Smooth muscle cell (in vitro differentiated cells): ENCODE data around the gene POTEH. TPM values are rescaled to one million over a fixed set of nuclear protein-coding genes. Genes with fewer than 3 reads are reported as not detected.
"Not testable (repeated sequence)": the region's sequence is repeated elsewhere in the genome, so short reads cannot be mapped to it uniquely, and the experiment has no call there.

ENCODE experiments used
- DNase-seq: peaks from one replicate; lab custom pipeline; 2025; ENCODE audit not compliant: unreplicated experiment; lab: John Stamatoyannopoulos, UW
- H2AFZ ChIP-seq: fragments of 200-600 bp; sonication (generic); 2 replicates; pipeline ENCODE4 v1.6.0; 2016; ENCODE audit warnings: antibody characterized with exemption, low read depth, mild to moderate bottlenecking
- H3F3A ChIP-seq: fragments of 200-600 bp; sonication (generic); 2 replicates; pipeline ENCODE4 v1.6.0; 2017; ENCODE audit warnings: antibody characterized with exemption, low read depth
- H3K27ac ChIP-seq: fragments of 200-600 bp; sonication (generic); 2 replicates; pipeline ENCODE4 v1.5.1; 2016; ENCODE audit warnings: low read depth, mild to moderate bottlenecking
- H3K27me3 ChIP-seq: fragments of 200-600 bp; sonication (generic); 2 replicates; pipeline ENCODE4 v1.6.1; 2016; ENCODE audit warnings: low read depth, mild to moderate bottlenecking
- H3K36me3 ChIP-seq: fragments of 200-600 bp; sonication (generic); 2 replicates; pipeline ENCODE4 v1.5.1; 2016; ENCODE audit warnings: low read depth
- H3K4me1 ChIP-seq: fragments of 200-600 bp; sonication (generic); 2 replicates; pipeline ENCODE4 v1.5.1; 2016; ENCODE audit warnings: low read depth
- H3K4me2 ChIP-seq: fragments of 200-600 bp; sonication (generic); 2 replicates; pipeline ENCODE4 v1.6.0; 2016; ENCODE audit warnings: mild to moderate bottlenecking
- H3K4me3 ChIP-seq: fragments of 200-600 bp; sonication (generic); 2 replicates; pipeline ENCODE4 v1.5.1; 2016; ENCODE audit warnings: mild to moderate bottlenecking
- H3K79me2 ChIP-seq: fragments of 200-600 bp; sonication (generic); 2 replicates; pipeline ENCODE4 v1.6.0; 2016; ENCODE audit warnings: low read depth, mild to moderate bottlenecking
- H3K9ac ChIP-seq: fragments of 200-600 bp; sonication (generic); 2 replicates; pipeline ENCODE4 v1.6.0; 2016; ENCODE audit warnings: low read depth
- H3K9me3 ChIP-seq: fragments of 200-600 bp; sonication (generic); replicated peaks from 2 replicates; pipeline ENCODE4 v1.5.1; 2016; ENCODE audit warnings: low read depth
- H4K20me1 ChIP-seq: fragments of 200-600 bp; sonication (generic); 2 replicates; pipeline ENCODE4 v1.6.0; 2016; ENCODE audit warnings: low read depth
- WGBS: methylation state at CpG from one replicate; pipeline ENCODE4 v1.1.7; 2016; ENCODE audit warnings: low lambda C conversion rate; 5-methylcytosine and 5-hydroxymethylcytosine counted together
- polyA plus RNA-seq: library from polyadenylated mRNA; unstranded; fragments of >200 nt; fragmentation: Nextera tagmentation; extraction: Ambion mirVana; gene quantifications from 2 replicates; pipeline ENCODE4 v1.2.1, GENCODE V29; 2016
- total RNA-seq: library from RNA; depleted of rRNA; stranded (reverse); fragments of >200 nt; gene quantifications from 2 replicates; pipeline ENCODE4 v1.2.3, GENCODE V29; 2014

Gene POTEH
- total and polyA plus RNA-seq, 2 experiments from 2014 or later = not detected

DNA sequence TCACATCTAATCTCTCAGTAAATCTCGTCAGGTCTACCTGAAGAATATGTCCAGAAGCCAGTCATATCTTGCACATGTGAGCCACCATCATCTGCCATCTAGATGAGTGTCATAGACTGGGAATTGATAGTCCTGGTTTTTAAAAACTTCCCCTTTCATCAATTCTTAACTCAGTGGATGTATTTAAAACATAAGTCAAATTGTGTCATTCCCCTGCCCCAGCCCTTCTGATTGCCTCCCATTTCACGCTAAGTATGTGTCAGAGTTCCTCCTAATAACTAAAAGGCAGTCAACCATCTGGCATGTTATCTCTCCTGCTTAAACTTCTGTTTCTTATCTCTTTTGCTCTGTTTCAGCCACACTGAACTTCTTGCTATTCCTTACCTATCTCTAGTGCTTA is 24.3 kb downstream of the POTEH start:
- not testable (repeated sequence) for H3K36me3 ChIP-seq, H3K9me3 ChIP-seq, H4K20me1 ChIP-seq, H3F3A ChIP-seq, H3K4me2 ChIP-seq, H3K79me2 ChIP-seq, H3K4me1 ChIP-seq, DNase-seq, H3K4me3 ChIP-seq, H3K9ac ChIP-seq, H3K27ac ChIP-seq, H3K27me3 ChIP-seq, H2AFZ ChIP-seq
- WGBS = 31% methylated on average over 1 of the region's 2 CpGs

DNA sequence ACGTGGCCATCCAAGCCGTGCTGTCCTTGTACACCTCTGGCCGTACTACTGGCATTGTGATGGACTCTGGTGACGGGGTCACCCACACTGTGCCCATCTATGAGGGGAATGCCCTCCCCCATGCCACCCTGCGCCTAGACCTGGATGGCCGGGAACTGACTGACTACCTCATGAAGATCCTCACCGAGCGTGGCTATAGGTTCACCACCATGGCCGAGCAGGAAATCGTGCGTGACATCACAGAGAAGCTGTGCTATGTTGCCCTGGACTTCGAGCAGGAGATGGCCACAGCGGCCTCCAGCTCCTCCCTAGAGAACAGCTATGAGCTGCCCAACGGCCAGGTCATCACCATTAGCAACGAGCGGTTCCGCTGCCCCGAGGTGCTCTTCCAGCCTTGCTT is 32.1 kb downstream of the POTEH start:
- not testable (repeated sequence) for H3K36me3 ChIP-seq, H2AFZ ChIP-seq, H3K27ac ChIP-seq, H4K20me1 ChIP-seq, H3K79me2 ChIP-seq, H3K9ac ChIP-seq, H3K4me3 ChIP-seq, H3K27me3 ChIP-seq, H3K9me3 ChIP-seq, DNase-seq, H3K4me2 ChIP-seq, H3K4me1 ChIP-seq, H3F3A ChIP-seq
- 82% methylated on average over 7 of the region's 18 CpGs for WGBS

DNA sequence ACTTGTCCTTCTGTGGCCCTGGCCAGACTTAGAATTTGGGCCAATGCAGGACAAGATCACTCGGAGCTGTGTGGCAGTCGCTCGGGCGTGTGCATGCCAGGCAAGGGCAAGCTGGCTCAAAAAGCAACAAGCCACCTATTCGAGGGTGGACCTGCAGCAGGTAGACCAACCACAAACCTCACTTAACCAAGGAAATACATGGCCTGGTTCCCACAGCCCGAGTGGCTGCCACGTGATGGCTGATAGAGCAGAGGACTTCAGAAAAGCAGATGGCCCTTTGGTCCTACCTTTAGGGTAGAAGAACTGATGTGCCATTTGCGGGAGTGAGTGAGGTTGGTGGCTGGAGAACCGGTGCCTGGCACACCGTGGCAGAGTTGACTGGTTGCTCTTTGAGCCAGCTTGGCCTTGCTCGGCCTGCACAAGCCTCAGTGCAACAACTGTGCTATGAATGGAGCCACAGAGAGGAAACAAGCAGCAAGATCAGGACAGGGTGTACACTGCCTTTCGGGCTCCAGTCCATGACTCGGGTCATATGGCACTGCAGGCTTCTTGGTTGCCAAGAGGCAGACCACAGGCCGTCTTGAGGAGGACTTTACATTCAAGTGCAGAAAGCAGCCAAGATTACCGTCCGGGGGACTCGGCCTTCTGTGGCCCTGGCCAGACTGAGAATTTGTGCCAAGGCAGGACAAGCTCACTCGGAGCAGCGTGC is 39.5 kb downstream of the POTEH start:
- not testable (repeated sequence) for H4K20me1 ChIP-seq, H2AFZ ChIP-seq, H3K4me1 ChIP-seq, H3K27me3 ChIP-seq, H3K79me2 ChIP-seq, H3K9ac ChIP-seq, H3K9me3 ChIP-seq, H3K4me3 ChIP-seq, H3K4me2 ChIP-seq, H3K27ac ChIP-seq, DNase-seq, H3K36me3 ChIP-seq, H3F3A ChIP-seq
- 81% methylated on average over 13 of the region's 19 CpGs for WGBS

DNA sequence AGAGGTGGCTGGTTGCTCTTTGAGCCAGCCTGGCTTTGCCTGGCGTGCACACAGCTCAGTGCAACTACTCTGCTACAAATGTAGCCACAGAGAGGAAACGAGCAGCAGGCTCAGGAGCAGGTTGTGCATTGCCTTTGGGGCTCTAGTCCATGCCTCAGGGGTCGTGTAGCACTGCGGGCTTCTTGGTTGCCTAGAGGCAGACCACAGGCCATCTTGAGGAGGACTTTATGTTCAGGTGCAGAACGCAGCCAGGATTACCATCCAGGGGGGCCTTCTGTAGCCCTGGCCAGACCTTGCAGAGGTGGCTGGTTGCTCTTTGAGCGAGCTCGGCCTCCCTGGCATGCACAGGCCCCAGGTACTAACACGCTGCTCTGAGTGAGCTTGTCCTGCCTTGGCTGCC is 41.2 kb downstream of the POTEH start:
- not testable (repeated sequence) for H3K4me2 ChIP-seq, H3F3A ChIP-seq, H3K27me3 ChIP-seq, H3K9me3 ChIP-seq, H3K27ac ChIP-seq, DNase-seq, H3K4me3 ChIP-seq, H3K36me3 ChIP-seq, H3K9ac ChIP-seq, H2AFZ ChIP-seq, H3K79me2 ChIP-seq, H4K20me1 ChIP-seq, H3K4me1 ChIP-seq
- 68% methylated on average over 4 of the region's 8 CpGs for WGBS

DNA sequence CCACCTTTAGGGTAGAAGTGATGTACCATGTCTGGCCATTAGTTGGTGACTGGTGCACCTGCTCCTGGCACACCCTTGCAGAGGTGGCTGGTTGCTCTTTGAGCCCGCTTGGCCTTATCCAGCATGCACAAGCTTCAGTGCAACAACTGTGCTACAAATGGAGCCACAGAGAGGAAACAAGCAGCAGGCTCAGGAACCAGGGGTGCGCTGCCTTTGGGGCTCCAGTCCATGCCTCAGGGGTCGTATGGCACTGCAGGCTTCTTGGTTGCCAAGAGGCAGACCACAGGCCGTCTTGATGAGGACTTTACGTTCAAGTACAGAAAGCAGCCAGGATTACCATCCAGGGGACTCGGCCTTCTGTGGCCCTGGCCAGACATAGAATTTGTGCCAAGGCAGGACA is 44.6 kb downstream of the POTEH start:
- not testable (repeated sequence) for H3K27ac ChIP-seq, DNase-seq, H4K20me1 ChIP-seq, H3K4me1 ChIP-seq, H3K4me3 ChIP-seq, H3F3A ChIP-seq, H2AFZ ChIP-seq, H3K27me3 ChIP-seq, H3K9me3 ChIP-seq, H3K79me2 ChIP-seq, H3K4me2 ChIP-seq, H3K9ac ChIP-seq, H3K36me3 ChIP-seq
- 80% methylated on average over 4 of the region's 6 CpGs for WGBS

DNA sequence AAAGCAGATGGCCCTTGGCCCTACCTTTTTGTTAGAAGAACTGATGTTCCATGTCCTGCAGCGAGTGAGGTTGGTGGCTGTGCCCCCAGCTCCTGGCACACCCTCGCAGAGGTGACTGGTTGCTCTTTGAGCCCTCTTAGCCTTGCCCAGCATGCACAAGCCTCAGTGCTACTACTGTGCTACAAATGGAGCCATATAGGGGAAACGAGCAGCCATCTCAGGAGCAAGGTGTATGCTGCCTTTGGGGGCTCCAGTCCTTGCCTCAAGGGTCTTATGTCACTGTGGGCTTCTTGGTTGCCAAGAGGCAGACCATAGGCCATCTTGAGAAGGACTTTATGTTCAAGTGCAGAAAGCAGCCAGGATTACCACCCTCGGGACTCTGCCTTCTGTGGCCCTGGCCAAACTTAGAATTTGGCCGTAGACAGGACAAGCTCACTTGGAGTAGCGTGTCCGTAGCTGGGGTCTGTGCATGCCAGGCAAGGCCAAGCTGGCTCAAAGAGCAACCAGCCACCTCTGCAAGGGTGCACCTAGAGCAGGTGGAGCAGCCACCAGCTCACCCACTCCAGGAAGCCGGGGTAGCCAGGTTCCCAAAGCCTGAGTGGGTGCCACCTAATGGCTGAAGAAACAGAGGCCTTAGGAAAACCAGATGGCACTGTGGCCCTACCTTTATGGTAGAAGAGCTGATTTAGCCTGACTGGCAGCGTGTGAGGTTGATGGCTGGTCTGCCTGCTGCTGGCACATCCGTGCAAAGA is 48.5 kb downstream of the POTEH start:
- H3K4me3 ChIP-seq, H3K9me3 ChIP-seq, H3K4me2 ChIP-seq, H3K27ac ChIP-seq, H2AFZ ChIP-seq, H3K4me1 ChIP-seq, H3K27me3 ChIP-seq, H3F3A ChIP-seq, H4K20me1 ChIP-seq, H3K79me2 ChIP-seq, H3K36me3 ChIP-seq, DNase-seq, H3K9ac ChIP-seq: not testable (repeated sequence)
- WGBS = 87% methylated on average over 7 of the region's 10 CpGs

DNA sequence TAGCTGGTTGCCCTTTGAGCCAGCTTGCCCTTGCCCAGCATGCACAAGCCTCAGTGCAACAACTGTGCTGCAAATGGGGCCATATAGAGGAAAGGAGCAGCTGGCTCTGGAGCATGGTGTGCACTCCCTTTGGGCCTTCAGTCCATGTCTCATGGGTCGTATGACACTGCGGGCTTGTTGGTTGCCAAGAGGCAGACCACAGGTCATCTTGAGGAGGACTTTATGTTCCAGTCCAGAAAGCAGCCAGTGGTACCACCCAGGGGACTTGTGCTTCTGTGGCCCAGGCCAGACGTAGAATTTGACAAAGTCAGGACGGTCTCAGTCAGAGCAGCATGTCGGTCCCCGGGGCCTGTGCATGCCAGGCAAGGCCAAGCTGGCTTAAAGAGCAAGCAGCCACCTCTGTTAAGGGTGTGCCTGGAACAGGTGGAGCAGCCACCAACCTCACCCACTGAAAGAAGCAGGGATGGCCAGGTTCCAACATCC is 49.1 kb downstream of the POTEH start:
- not testable (repeated sequence) for H3K9me3 ChIP-seq, H4K20me1 ChIP-seq, H3K4me3 ChIP-seq, DNase-seq, H3F3A ChIP-seq, H3K4me2 ChIP-seq, H3K36me3 ChIP-seq, H3K27ac ChIP-seq, H2AFZ ChIP-seq, H3K9ac ChIP-seq, H3K27me3 ChIP-seq, H3K79me2 ChIP-seq, H3K4me1 ChIP-seq
- WGBS = 78% methylated on average over 2 of the region's 6 CpGs

DNA sequence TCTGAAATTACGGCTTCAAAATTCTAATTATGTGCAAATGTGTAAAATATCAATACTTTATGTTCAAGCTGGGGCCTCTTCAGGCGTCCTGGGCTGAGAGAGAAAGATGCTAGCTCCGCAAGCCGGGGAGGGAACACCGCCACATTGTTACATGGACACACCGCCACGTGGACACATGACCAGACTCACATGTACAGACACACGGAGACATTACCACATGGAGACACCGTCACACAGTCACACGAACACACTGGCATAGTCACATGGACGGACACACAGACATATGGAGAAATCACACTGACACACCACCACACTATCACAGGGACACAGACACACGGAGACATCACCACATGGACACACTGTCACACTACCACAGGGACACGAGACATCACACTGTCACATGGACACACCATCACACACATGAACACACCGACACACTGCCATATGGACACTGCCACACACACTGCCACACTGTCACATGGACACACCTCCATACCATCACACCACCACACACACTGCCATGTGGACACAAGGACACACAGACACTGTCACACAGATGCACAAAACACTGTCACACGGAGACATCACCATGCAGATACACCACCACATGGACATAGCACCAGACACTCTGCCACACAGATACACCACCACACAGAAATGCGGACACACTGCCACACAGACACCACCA is 58.0 kb downstream of the POTEH start:
- not testable (repeated sequence) for H3K27ac ChIP-seq, DNase-seq, H2AFZ ChIP-seq, H3K36me3 ChIP-seq, H3K27me3 ChIP-seq, H3F3A ChIP-seq, H3K9ac ChIP-seq, H3K4me1 ChIP-seq, H3K79me2 ChIP-seq, H3K4me2 ChIP-seq, H4K20me1 ChIP-seq, H3K4me3 ChIP-seq, H3K9me3 ChIP-seq
- WGBS = 76% methylated on average over 15 of the region's 16 CpGs
